Measurements from ENCODE around the gene SIDT1.

Gene SIDT1

GRCh38 chr3:113585228-113585627 lies 52.9 kb downstream of the SIDT1 start:
- Histone ChIP-seq H3K4me1 (ENCODE audit: insufficient read depth, low read length) (peaks cover 4% of the 10 kb centered on the region), H3K36me3 (ENCODE audit: insufficient read depth, low read length) (no peaks in the 10 kb centered on the region), H3K27me3 (ENCODE audit: insufficient read depth, low read length) (peaks cover 3% of the 10 kb centered on the region), H2AFZ (ENCODE audit: low read depth, low read length) (no peak overlapping the region), H3K9me3 (ENCODE audit: low read length) (no peaks in the 10 kb centered on the region), H3K4me3 (ENCODE audit: low read length) (no peak overlapping the region)

DNA sequence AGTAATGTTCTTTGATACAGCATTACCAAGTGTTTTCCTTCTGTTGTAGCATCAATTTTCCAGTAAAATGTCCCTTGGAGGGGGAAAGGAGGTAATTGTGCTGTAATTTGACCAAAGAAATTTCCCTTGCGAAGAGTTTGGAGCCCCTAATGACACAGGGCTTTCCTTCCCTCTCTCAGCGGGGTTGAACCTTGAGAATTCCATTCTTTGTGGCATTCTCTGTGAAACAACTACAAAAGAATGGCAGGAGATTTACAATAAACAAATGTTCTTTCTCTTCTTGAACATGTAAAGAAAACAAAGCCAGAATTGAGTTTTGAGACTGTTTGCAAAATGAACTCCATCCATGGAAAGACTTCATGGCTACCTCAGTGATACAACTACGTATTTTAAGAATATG lies 53.4 kb downstream of the SIDT1 start:
- Histone ChIP-seq H3K36me3 (ENCODE audit: insufficient read depth, low read length) (no peaks in the 10 kb centered on the region), H3K4me1 (ENCODE audit: insufficient read depth, low read length) (peaks cover 4% of the 10 kb centered on the region), H3K27me3 (ENCODE audit: insufficient read depth, low read length) (peaks cover 3% of the 10 kb centered on the region), H3K9me3 (ENCODE audit: low read length) (no peaks in the 10 kb centered on the region), H2AFZ (ENCODE audit: low read depth, low read length) (no peak overlapping the region), H3K4me3 (ENCODE audit: low read length) (no peak overlapping the region)

DNA sequence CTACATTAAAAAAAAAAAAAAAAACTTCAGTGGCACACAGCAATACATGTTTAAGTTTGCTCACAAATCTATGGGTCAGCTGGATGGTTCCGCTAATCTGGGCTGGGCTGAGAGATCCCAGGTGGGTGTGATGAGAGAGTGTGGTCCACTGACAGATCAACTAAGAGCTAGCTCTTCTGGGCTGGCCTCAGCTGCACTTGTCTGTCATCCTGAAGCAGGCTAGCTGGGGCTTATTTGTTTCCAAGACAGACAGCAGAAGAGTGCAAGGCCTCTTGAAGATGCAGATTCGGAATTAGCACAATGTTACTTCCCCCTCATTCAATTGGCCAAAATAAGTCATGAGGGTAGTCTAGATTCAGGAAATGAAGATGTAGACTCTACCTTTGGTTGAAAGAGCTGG lies 56.5 kb downstream of the SIDT1 start:
- Histone ChIP-seq H3K36me3 (ENCODE audit: insufficient read depth, low read length) (no peaks in the 10 kb centered on the region), H3K9me3 (ENCODE audit: low read length) (no peaks in the 10 kb centered on the region), H3K4me1 (ENCODE audit: insufficient read depth, low read length) (peaks cover 4% of the 10 kb centered on the region), H3K27me3 (ENCODE audit: insufficient read depth, low read length) (peaks cover 3% of the 10 kb centered on the region), H2AFZ (ENCODE audit: low read depth, low read length) (no peak overlapping the region), H3K4me3 (ENCODE audit: low read length) (no peak overlapping the region)

- Histone ChIP-seq H2AFZ (ENCODE audit: low read depth, low read length) (no peak overlapping the region), H3K36me3 (ENCODE audit: insufficient read depth, low read length) (no peaks in the 10 kb centered on the region), H3K4me1 (ENCODE audit: insufficient read depth, low read length) (peaks cover 7% of the 10 kb centered on the region), H3K9me3 (ENCODE audit: low read length) (no peaks in the 10 kb centered on the region), H3K27me3 (ENCODE audit: insufficient read depth, low read length) (no peaks in the 10 kb centered on the region), H3K4me3 (ENCODE audit: low read length) (no peak overlapping the region)
Observed at GRCh38 chr3:113589971-113590370, 57.6 kb downstream of the SIDT1 start.

DNA sequence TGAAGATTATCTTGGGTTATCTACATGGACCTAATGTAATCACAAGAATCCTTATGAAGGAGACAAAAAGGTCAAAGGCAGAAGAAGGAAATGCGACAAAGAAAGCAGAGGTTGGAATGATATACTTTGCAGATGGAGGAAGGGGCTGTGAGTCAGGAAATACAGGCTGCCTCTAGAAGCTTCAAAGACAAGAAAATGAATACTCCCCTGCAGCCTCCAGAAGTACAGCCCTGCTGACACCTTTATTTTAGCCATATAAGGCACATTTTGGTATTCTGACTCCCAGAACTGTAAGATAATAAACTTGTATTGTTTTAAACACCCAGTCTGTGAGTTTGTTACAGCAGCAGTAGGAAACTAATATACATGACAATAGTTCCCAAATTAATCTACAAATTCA lies 58.6 kb downstream of the SIDT1 start:
- H2AFZ ChIP-seq (ENCODE audit: low read depth, low read length): no peak overlapping the region
- no peak overlapping the region for H3K4me3 ChIP-seq (ENCODE audit: low read length)
- H3K27me3 ChIP-seq (ENCODE audit: insufficient read depth, low read length): no peaks in the 10 kb centered on the region
- peaks cover 2% of the 10 kb centered on the region for H3K4me1 ChIP-seq (ENCODE audit: insufficient read depth, low read length)
- H3K36me3 ChIP-seq (ENCODE audit: insufficient read depth, low read length): no peaks in the 10 kb centered on the region
- H3K9me3 ChIP-seq (ENCODE audit: low read length): no peaks in the 10 kb centered on the region

GRCh38 chr3:113594066-113594465 lies 61.7 kb downstream of the SIDT1 start:
- Histone ChIP-seq H3K27me3 (ENCODE audit: insufficient read depth, low read length) (no peaks in the 10 kb centered on the region), H3K9me3 (ENCODE audit: low read length) (no peaks in the 10 kb centered on the region), H2AFZ (ENCODE audit: low read depth, low read length) (no peak overlapping the region), H3K4me1 (ENCODE audit: insufficient read depth, low read length) (peaks cover 2% of the 10 kb centered on the region), H3K4me3 (ENCODE audit: low read length) (no peak overlapping the region), H3K36me3 (ENCODE audit: insufficient read depth, low read length) (no peaks in the 10 kb centered on the region)

- Histone ChIP-seq H3K36me3 (ENCODE audit: insufficient read depth, low read length) (no peaks in the 10 kb centered on the region), H3K4me3 (ENCODE audit: low read length) (no peak overlapping the region), H3K9me3 (ENCODE audit: low read length) (no peaks in the 10 kb centered on the region), H3K27me3 (ENCODE audit: insufficient read depth, low read length) (no peaks in the 10 kb centered on the region), H3K4me1 (ENCODE audit: insufficient read depth, low read length) (peaks cover 2% of the 10 kb centered on the region), H2AFZ (ENCODE audit: low read depth, low read length) (no peak overlapping the region)
Observed at GRCh38 chr3:113597596-113598354, 65.4 kb downstream of the SIDT1 start.

DNA sequence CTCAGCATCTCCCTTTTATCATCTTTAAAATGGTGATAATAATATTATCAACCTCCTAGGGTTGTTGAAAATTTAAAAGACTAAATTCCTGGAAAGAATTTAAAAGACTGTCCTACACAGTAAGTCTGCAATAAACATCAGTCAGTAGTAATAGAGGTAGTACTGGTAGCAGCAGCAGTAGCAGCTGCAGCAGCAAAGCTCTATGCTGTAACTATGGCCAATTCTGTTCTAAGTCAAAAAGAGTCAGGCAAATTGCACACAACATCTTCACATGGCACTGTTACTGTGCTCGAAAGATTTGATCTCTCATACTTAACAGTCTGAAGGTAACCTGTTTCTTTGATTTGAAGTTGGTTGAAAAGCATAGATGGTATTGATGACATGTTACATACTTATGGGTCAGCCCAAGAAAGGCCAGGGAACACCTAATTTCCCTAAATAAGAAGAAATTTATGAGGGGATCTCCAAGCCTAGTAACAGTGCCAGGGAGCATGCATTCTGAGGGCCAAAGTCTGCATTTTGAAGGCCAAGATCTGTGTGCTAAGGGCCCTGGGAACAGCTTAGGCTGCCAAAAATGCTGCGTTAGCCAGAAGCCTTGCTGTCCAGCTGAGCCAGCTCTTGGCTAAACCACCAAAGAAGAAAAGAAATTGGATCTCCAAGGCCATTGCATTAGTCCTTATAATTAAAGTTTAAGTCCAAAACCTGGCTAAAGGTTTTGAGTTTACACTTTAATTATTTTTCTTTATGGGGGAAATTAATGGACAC lies 68.2 kb downstream of the SIDT1 start:
- no peaks in the 10 kb centered on the region for H3K4me1 ChIP-seq (ENCODE audit: insufficient read depth, low read length)
- no peak overlapping the region for H3K4me3 ChIP-seq (ENCODE audit: low read length)
- no peaks in the 10 kb centered on the region for H3K27me3 ChIP-seq (ENCODE audit: insufficient read depth, low read length)
- no peak overlapping the region for H2AFZ ChIP-seq (ENCODE audit: low read depth, low read length)
- H3K9me3 ChIP-seq (ENCODE audit: low read length): no peaks in the 10 kb centered on the region
- H3K36me3 ChIP-seq (ENCODE audit: insufficient read depth, low read length): no peaks in the 10 kb centered on the region

- Histone ChIP-seq H3K4me1 (ENCODE audit: insufficient read depth, low read length) (peaks cover 2% of the 10 kb centered on the region), H3K27me3 (ENCODE audit: insufficient read depth, low read length) (no peaks in the 10 kb centered on the region), H3K9me3 (ENCODE audit: low read length) (no peaks in the 10 kb centered on the region), H2AFZ (ENCODE audit: low read depth, low read length) (no peak overlapping the region), H3K4me3 (ENCODE audit: low read length) (no peak overlapping the region), H3K36me3 (ENCODE audit: insufficient read depth, low read length) (no peaks in the 10 kb centered on the region)
Observed at GRCh38 chr3:113601240-113601639, 68.9 kb downstream of the SIDT1 start.

DNA sequence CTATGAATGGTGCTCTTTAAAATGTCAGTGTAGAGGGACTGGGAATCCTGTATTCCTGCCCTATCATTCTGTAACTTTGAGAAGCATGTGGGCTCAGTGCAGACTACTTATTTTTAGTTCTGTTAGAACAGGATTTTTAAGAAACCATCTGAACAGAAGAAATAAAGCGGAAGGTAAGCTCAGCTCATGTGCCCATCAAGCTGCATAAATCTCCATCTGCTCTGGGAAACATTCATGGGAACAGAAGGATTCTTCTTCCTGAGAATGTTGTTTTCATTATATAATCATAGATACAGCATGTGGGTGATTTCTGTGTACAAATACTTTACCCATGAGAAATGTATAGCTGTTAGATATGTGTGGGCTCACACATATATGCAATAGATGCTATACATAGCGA lies 69.9 kb downstream of the SIDT1 start:
- Histone ChIP-seq H2AFZ (ENCODE audit: low read depth, low read length) (no peak overlapping the region), H3K9me3 (ENCODE audit: low read length) (no peaks in the 10 kb centered on the region), H3K4me3 (ENCODE audit: low read length) (no peak overlapping the region), H3K4me1 (ENCODE audit: insufficient read depth, low read length) (peaks cover 12% of the 10 kb centered on the region), H3K27me3 (ENCODE audit: insufficient read depth, low read length) (no peaks in the 10 kb centered on the region), H3K36me3 (ENCODE audit: insufficient read depth, low read length) (no peaks in the 10 kb centered on the region)

DNA sequence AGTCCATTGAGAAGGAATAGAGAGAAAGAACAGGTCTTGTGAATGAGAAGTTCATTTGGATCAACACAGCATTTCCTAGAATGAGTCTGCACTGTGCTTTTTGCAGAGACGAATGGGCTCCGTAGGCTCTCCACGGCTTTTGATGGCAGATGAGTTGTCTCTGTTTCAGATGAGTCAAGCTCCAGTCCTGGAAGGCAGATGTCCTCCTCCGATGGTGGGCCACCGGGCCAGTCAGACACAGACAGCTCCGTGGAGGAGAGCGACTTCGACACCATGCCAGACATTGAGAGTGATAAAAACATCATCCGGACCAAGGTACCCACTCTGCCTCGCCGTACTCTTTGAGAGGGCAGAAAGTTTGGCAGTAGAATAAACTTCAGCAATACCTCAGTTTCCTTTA lies 70.5 kb downstream of the SIDT1 start:
- Histone ChIP-seq H3K27me3 (ENCODE audit: insufficient read depth, low read length) (no peaks in the 10 kb centered on the region), H2AFZ (ENCODE audit: low read depth, low read length) (no peak overlapping the region), H3K36me3 (ENCODE audit: insufficient read depth, low read length) (no peaks in the 10 kb centered on the region), H3K4me1 (ENCODE audit: insufficient read depth, low read length) (peaks cover 15% of the 10 kb centered on the region), H3K9me3 (ENCODE audit: low read length) (no peaks in the 10 kb centered on the region), H3K4me3 (ENCODE audit: low read length) (no peak overlapping the region)

DNA sequence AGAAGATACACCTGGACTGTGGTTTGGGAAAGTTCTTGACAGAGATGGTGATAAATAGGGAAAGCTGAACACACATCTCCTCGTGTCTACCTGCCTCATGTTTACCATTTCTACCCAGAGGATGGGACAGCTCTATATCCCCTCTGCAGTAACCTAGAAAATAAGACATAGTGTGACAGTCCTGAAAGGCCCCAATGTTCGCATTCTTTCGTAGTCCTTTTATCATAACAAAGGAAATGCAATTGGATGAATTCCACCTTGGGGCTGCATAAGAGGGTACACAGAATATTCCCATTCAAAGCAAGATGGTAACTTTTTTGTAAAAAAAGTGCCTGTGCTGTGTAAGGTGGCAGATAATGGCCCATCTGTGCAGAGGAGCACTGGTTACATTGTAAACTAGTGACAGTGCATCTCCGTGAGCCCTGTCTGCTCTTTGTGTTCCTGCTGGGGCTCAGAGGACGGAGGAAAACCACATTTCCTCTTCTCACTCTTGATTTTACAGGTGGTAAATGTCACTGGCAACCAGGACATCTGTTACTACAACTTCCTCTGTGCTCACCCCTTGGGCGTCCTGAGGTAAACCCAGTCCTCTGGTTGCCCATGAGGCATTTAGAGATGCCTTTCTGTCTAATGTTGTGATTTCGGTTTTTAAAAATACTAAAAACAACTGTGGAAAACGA lies 74.3 kb downstream of the SIDT1 start:
- H3K4me3 ChIP-seq (ENCODE audit: low read length): no peak overlapping the region
- H3K9me3 ChIP-seq (ENCODE audit: low read length): no peaks in the 10 kb centered on the region
- H3K27me3 ChIP-seq (ENCODE audit: insufficient read depth, low read length): no peaks in the 10 kb centered on the region
- H2AFZ ChIP-seq (ENCODE audit: low read depth, low read length): peak overlapping the region; percentile 14
- H3K36me3 ChIP-seq (ENCODE audit: insufficient read depth, low read length): no peaks in the 10 kb centered on the region
- peaks cover 15% of the 10 kb centered on the region for H3K4me1 ChIP-seq (ENCODE audit: insufficient read depth, low read length)

GRCh38 chr3:113607219-113607596 lies 74.9 kb downstream of the SIDT1 start:
- Histone ChIP-seq H3K4me3 (ENCODE audit: low read length) (no peak overlapping the region), H3K27me3 (ENCODE audit: insufficient read depth, low read length) (no peaks in the 10 kb centered on the region), H2AFZ (ENCODE audit: low read depth, low read length) (peak overlapping the region; percentile 14), H3K4me1 (ENCODE audit: insufficient read depth, low read length) (peaks cover 15% of the 10 kb centered on the region), H3K36me3 (ENCODE audit: insufficient read depth, low read length) (no peaks in the 10 kb centered on the region), H3K9me3 (ENCODE audit: low read length) (no peaks in the 10 kb centered on the region)
